ENCODE results near the gene SHOC1. TPM values are rescaled to one million over a fixed set of nuclear protein-coding genes. Genes with fewer than 3 reads are reported as not detected.
"Not testable (repeated sequence)": the region's sequence is repeated elsewhere in the genome, so short reads cannot be mapped to it uniquely, and the experiment has no call there.

The SHOC1 gene
- total RNA-seq, 1 experiment from 2014 or later = not detected

DNA sequence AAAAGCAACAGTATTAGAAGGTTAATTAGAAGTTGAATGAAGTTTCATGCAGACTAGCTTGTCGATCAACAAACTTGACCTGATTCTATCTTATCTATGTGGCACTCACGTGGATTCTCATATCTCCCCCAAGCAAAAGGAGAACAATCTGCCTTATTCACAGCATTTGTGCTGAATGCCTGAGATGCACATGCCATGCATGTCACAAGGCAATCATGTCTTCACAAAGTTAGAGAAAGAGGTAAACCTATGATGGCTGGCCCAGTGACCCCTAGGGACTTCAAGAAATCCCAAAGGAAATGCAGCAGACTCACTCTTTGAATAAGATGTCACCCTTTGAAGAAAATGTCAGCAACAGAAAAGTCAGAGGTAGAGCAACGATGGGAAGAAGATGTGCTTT is 17.6 kb upstream of the SHOC1 start:
- Histone ChIP-seq H3K27ac (ENCODE audit: low read depth, low read length, poor library complexity, severe bottlenecking) (no peak overlapping the region), H3K9me3 (ENCODE audit: low read depth, low read length, poor library complexity, severe bottlenecking) (no peaks in the 10 kb centered on the region), H3K27me3 (replicated peaks; ENCODE audit: insufficient read depth, low read depth, low read length, poor library complexity) (no peaks in the 10 kb centered on the region), H3K4me1 (ENCODE audit: insufficient read depth, low read length, poor library complexity, severe bottlenecking) (no peaks in the 10 kb centered on the region), H3K4me3 (ENCODE audit: low read depth, low read length, poor library complexity, severe bottlenecking) (no peak overlapping the region), H3K36me3 (ENCODE audit: insufficient read depth, low read length, poor library complexity, severe bottlenecking) (no peaks in the 10 kb centered on the region)
- TF ChIP-seq EZH2 (IDR thresholded peaks at IDR 0.05; ENCODE audit: borderline replicate concordance, low read depth, low read length, poor library complexity, severe bottlenecking) = no peak
- no peak for DNase-seq (ENCODE audit: low spot score)
- ChIA-PET POLR2A (ENCODE audit: low non-redundant PET) (no interaction called here), CTCF (no interaction called here)
- intact Hi-C loops (cut with micrococcal nuclease; ENCODE audit: unreplicated experiment) = no loop called here
- BruUV-seq (replicated peaks) = no TSS peak

DNA sequence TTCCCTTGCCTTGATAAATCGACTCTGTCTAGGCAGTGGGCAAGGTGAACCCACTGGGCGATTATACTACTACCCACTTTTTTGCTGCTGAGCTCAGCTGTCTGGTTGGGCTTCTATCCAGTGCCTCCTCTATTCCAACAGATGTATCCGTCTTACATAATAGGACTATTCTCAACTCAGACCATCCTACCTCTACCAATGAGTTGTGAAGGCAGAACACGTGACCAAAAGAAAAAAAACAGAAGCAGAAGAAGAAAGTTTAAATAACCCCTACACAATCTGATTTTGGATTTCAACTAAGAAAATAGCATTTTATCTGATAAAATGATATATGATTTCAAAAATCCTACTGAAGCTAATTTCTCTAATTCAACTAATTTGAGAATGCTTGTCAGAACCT is 16.2 kb upstream of the SHOC1 start:
- no TSS peak for BruUV-seq (replicated peaks)
- H3K9me3 ChIP-seq (ENCODE audit: low read depth, low read length, poor library complexity, severe bottlenecking) = no peaks in the 10 kb centered on the region
- H3K27me3 ChIP-seq (replicated peaks; ENCODE audit: insufficient read depth, low read depth, low read length, poor library complexity) = no peaks in the 10 kb centered on the region
- no peaks in the 10 kb centered on the region for H3K4me1 ChIP-seq (ENCODE audit: insufficient read depth, low read length, poor library complexity, severe bottlenecking)
- TF ChIP-seq EZH2 (IDR thresholded peaks at IDR 0.05; ENCODE audit: borderline replicate concordance, low read depth, low read length, poor library complexity, severe bottlenecking) = no peak
- TF ChIP-seq, protein P1, sequence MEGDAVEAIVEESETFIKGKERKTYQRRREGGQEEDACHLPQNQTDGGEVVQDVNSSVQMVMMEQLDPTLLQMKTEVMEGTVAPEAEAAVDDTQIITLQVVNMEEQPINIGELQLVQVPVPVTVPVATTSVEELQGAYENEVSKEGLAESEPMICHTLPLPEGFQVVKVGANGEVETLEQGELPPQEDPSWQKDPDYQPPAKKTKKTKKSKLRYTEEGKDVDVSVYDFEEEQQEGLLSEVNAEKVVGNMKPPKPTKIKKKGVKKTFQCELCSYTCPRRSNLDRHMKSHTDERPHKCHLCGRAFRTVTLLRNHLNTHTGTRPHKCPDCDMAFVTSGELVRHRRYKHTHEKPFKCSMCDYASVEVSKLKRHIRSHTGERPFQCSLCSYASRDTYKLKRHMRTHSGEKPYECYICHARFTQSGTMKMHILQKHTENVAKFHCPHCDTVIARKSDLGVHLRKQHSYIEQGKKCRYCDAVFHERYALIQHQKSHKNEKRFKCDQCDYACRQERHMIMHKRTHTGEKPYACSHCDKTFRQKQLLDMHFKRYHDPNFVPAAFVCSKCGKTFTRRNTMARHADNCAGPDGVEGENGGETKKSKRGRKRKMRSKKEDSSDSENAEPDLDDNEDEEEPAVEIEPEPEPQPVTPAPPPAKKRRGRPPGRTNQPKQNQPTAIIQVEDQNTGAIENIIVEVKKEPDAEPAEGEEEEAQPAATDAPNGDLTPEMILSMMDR (conservative IDR thresholded peaks at IDR 0.05; ENCODE audit: low read depth, low read length) = no peak
- ChIA-PET POLR2A (ENCODE audit: low non-redundant PET) (no interaction called here), CTCF (no interaction called here)
- no peak for DNase-seq (ENCODE audit: low spot score)
- H3K36me3 ChIP-seq (ENCODE audit: insufficient read depth, low read length, poor library complexity, severe bottlenecking) = no peaks in the 10 kb centered on the region
- H3K27ac ChIP-seq (ENCODE audit: low read depth, low read length, poor library complexity, severe bottlenecking) = no peak overlapping the region
- no peak overlapping the region for H3K4me3 ChIP-seq (ENCODE audit: low read depth, low read length, poor library complexity, severe bottlenecking)
- intact Hi-C loops (cut with micrococcal nuclease; ENCODE audit: unreplicated experiment) = no loop called here

DNA sequence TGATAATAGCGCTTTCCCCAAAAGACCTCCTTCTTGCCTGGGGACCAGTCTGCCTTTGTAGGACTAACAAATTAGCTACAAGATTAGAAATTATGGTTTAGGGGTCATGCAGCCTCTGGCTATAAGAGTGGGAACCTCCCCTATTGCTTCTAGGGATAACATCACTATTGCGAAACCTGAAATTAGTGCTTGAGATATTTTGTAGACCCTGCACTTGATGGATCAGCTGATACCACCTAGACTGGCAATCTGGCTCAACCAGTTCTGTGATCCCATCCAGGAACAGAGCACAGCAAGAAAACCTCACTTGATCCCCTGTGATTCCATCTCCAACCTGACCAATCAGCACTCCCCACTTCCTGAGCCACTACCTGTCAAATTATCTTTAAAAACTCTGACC is 15.7 kb upstream of the SHOC1 start:
- BruUV-seq (replicated peaks); CTCF ChIA-PET; H3K4me1 ChIP-seq (ENCODE audit: insufficient read depth, low read length, poor library complexity, severe bottlenecking); H3K9me3 ChIP-seq (ENCODE audit: low read depth, low read length, poor library complexity, severe bottlenecking); H3K4me3 ChIP-seq (ENCODE audit: low read depth, low read length, poor library complexity, severe bottlenecking); POLR2A ChIA-PET (ENCODE audit: low non-redundant PET); H3K27me3 ChIP-seq (replicated peaks; ENCODE audit: insufficient read depth, low read depth, low read length, poor library complexity); H3K36me3 ChIP-seq (ENCODE audit: insufficient read depth, low read length, poor library complexity, severe bottlenecking); intact Hi-C loops (cut with micrococcal nuclease; ENCODE audit: unreplicated experiment); DNase-seq (ENCODE audit: low spot score); H3K27ac ChIP-seq (ENCODE audit: low read depth, low read length, poor library complexity, severe bottlenecking): not testable (repeated sequence)

DNA sequence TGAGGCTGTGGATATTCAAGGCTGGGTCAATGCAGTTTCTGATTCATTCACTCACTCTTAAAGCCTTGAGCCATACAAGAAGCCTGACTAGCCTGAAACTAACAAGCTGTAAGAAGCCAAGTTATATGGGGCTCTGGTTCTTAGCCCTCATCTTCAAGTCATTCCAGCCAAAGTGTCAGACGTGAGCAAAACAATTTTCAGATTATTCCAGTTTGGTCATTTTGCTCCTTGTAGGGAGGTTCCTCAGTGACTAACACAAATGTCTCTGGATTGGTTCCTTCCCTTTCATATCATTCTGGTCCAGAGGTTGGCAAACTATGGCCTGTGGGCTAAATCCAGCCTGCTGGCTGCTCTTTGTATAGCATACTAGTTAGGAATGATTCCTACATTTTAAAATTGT is 12.5 kb upstream of the SHOC1 start:
- H3K9me3 ChIP-seq (ENCODE audit: low read depth, low read length, poor library complexity, severe bottlenecking) = no peaks in the 10 kb centered on the region
- H3K4me1 ChIP-seq (ENCODE audit: insufficient read depth, low read length, poor library complexity, severe bottlenecking) = no peaks in the 10 kb centered on the region
- ChIA-PET POLR2A (ENCODE audit: low non-redundant PET) (no interaction called here), CTCF (no interaction called here)
- no peak for TF ChIP-seq EZH2 (IDR thresholded peaks at IDR 0.05; ENCODE audit: borderline replicate concordance, low read depth, low read length, poor library complexity, severe bottlenecking)
- TF ChIP-seq, protein P1 (conservative IDR thresholded peaks at IDR 0.05; ENCODE audit: low read depth, low read length) = no peak
- DNase-seq (ENCODE audit: low spot score) = no peak
- no TSS peak for BruUV-seq (replicated peaks)
- intact Hi-C loops (cut with micrococcal nuclease; ENCODE audit: unreplicated experiment) = no loop called here
- no peaks in the 10 kb centered on the region for H3K27me3 ChIP-seq (replicated peaks; ENCODE audit: insufficient read depth, low read depth, low read length, poor library complexity)
- no peak overlapping the region for H3K27ac ChIP-seq (ENCODE audit: low read depth, low read length, poor library complexity, severe bottlenecking)
- H3K4me3 ChIP-seq (ENCODE audit: low read depth, low read length, poor library complexity, severe bottlenecking) = no peak overlapping the region
- H3K36me3 ChIP-seq (ENCODE audit: insufficient read depth, low read length, poor library complexity, severe bottlenecking) = no peaks in the 10 kb centered on the region

Measured in A673 (cell line).